ENCODE measurements around the gene CD244. TPM values are rescaled to one million over a fixed set of nuclear protein-coding genes. Genes with fewer than 3 reads are reported as not detected.

The CD244 gene
- total RNA-seq, 1 donor from 2014 or later: 2.0 TPM

Other genes with a start within 250 kb of the CD244 start
- 6.9 TPM for gene SLAMF1, start 215.8 kb downstream of the CD244 start, total RNA-seq
- 4.7 TPM for gene CD48, start 151.1 kb downstream of the CD244 start, total RNA-seq
- gene SLAMF7, start 123.6 kb downstream of the CD244 start, total RNA-seq: 2.2 TPM
- 4.7 TPM for gene LY9, start 66.7 kb downstream of the CD244 start, total RNA-seq
- gene ITLN1, start 22.3 kb upstream of the CD244 start, total RNA-seq: 1.5 TPM
- gene ITLN2, start 91.9 kb upstream of the CD244 start, total RNA-seq: 2.0 TPM
- gene F11R, start 158.3 kb upstream of the CD244 start, total RNA-seq: 178 TPM
- gene TSTD1, start 176.1 kb upstream of the CD244 start, total RNA-seq: 44.7 TPM
- 39.0 TPM for gene USF1, start 183.1 kb upstream of the CD244 start, total RNA-seq
- gene ARHGAP30, start 207.0 kb upstream of the CD244 start, total RNA-seq: 14.5 TPM
- 42.7 TPM for gene NECTIN4, start 226.7 kb upstream of the CD244 start, total RNA-seq
- 9.3 TPM for gene KLHDC9, start 235.5 kb upstream of the CD244 start, total RNA-seq